K562 (cell line): Measurements from ENCODE around the gene HLCS. TPM values are rescaled to one million over a fixed set of nuclear protein-coding genes. Genes with fewer than 3 reads are reported as not detected.

Experiments used
- ATAC-seq: fragments of 200-7000 bp; cut with Tn5 transposase; 3 replicates; pipeline ENCODE4 v1.9.1; 2020; ENCODE audit warnings: moderate library complexity
- BruUV-seq: library from RNA; stranded (reverse); fragments of 400-500 nt; replicated peaks from 2 replicates; lab custom pipeline; 2021; lab: Mats Ljungman, UMichigan
- CTCF ChIA-PET: fragments of 300-600 bp; formaldehyde crosslinking; extraction: SDS; loops from one replicate; lab custom pipeline; 2021; ENCODE audit warnings: low intra/inter-chr PET ratio; lab: Yijun Ruan, JAX
- POLR2A ChIA-PET: fragments of 300-600, 350-650 bp; sonication (Branson Sonifier 250); formaldehyde crosslinking; extraction: SDS; loops from one replicate; lab custom pipeline; 2021; ENCODE audit warnings: antibody characterized with exemption, inconsistent platforms; lab: Yijun Ruan, JAX
- DNase-seq, 4 experiments: peaks; one replicate each; pipeline versions ENCODE4 v3.0.0 to v3.0.0-alpha.2; 2011 to 2018; ENCODE audit warnings: low spot score in 3 of 4, mixed read lengths in 3 of 4; ENCODE audit errors: extremely low read depth in 1 of 4
- FAIRE-seq: peaks from 2 replicates; lab custom pipeline; 2011; peaks lifted over from hg19 to GRCh38; lab: Jason Lieb, UNC
- H2AFZ ChIP-seq: 2 replicates; pipeline ENCODE4 v1.6.0; 2011; ENCODE audit warnings: low read depth, low read length, control low read depth, inconsistent platforms
- H3K27ac ChIP-seq: fragments of 200-600 bp; 3 replicates; pipeline ENCODE4 v1.8.0; 2011; ENCODE audit warnings: low read depth, mild to moderate bottlenecking, control low read depth, inconsistent platforms, low read length, moderate library complexity, mixed read lengths; ENCODE audit errors: extremely low read depth
- H3K27me3 ChIP-seq, 2 experiments: fragments of 300-600 bp in 1 of 2; 2 replicates in 1 of 2; 3 replicates in 1 of 2; pipeline versions ENCODE4 v1.6.0 to v1.8.0; 2011; ENCODE audit warnings: inconsistent platforms in 2 of 2, low read length in 2 of 2, mild to moderate bottlenecking in 1 of 2, mixed read lengths in 1 of 2, moderate library complexity in 1 of 2; ENCODE audit not compliant: control insufficient read depth in 2 of 2, insufficient read depth in 2 of 2
- H3K36me3 ChIP-seq: fragments of 300-600 bp; 3 replicates; pipeline ENCODE4 v1.8.0; 2011; ENCODE audit warnings: mild to moderate bottlenecking, low read length, inconsistent platforms; ENCODE audit not compliant: control insufficient read depth, insufficient read depth
- H3K4me1 ChIP-seq, 2 experiments: fragments of 200-600 bp in 1 of 2; replicated peaks in 1 of 2; 2 replicates in 1 of 2; 3 replicates in 1 of 2; pipeline versions ENCODE4 v1.5.1 to v1.8.0; 2011; ENCODE audit warnings: inconsistent platforms in 2 of 2, low read length in 2 of 2, mild to moderate bottlenecking in 1 of 2, mixed read lengths in 1 of 2, moderate library complexity in 1 of 2; ENCODE audit not compliant: control insufficient read depth in 2 of 2, insufficient read depth in 2 of 2
- H3K4me2 ChIP-seq: 2 replicates; pipeline ENCODE4 v1.6.1; 2011; ENCODE audit warnings: low read length, control low read depth, inconsistent platforms, mixed read lengths; ENCODE audit not compliant: insufficient read depth
- H3K4me3 ChIP-seq: fragments of 200-600 bp; sonication (generic), shearing (Covaris generic); 2 replicates; pipeline ENCODE4 v1.5.1; 2016; ENCODE audit warnings: control low read depth, inconsistent platforms
- H3K79me2 ChIP-seq: fragments of 200-600 bp; 3 replicates; pipeline ENCODE4 v1.8.0; 2011; ENCODE audit warnings: low read length, inconsistent platforms; ENCODE audit not compliant: control insufficient read depth, insufficient read depth
- H3K9ac ChIP-seq, 2 experiments: 2 replicates each; pipeline versions ENCODE4 v1.6.0 to v1.6.1; 2011; ENCODE audit warnings: low read depth in 2 of 2, low read length in 2 of 2, control low read depth in 1 of 2, inconsistent platforms in 1 of 2, mild to moderate bottlenecking in 1 of 2, mixed read lengths in 1 of 2; ENCODE audit not compliant: insufficient read depth in 1 of 2
- H3K9me1 ChIP-seq: one replicate; pipeline ENCODE4 v1.6.0; 2011; ENCODE audit warnings: inconsistent platforms, mild to moderate bottlenecking, low read length, moderate library complexity; ENCODE audit not compliant: control insufficient read depth, insufficient read depth
- H3K9me3 ChIP-seq: replicated peaks from 2 replicates; pipeline ENCODE4 v1.5.1; 2011; ENCODE audit warnings: low read depth, low read length, inconsistent platforms; ENCODE audit not compliant: control insufficient read depth, insufficient read depth
- H4K20me1 ChIP-seq: replicated peaks from 2 replicates; pipeline ENCODE4 v1.6.1; 2011; ENCODE audit warnings: low read length, inconsistent platforms, mixed read lengths; ENCODE audit not compliant: control insufficient read depth, insufficient read depth
- ARNT ChIP-seq, 2 experiments: fragments of 450-650 bp; IDR thresholded peaks; 2 replicates each; pipeline ENCODE4 v1.6.1; 2016; ENCODE audit warnings: mild to moderate bottlenecking in 1 of 2
- CTCF ChIP-seq, 3 experiments: IDR thresholded peaks in 2 of 3; conservative IDR thresholded peaks in 1 of 3; 2 replicates each; pipeline ENCODE4 v1.5.1; 2011 to 2012; ENCODE audit warnings: low read length in 3 of 3, mild to moderate bottlenecking in 3 of 3, control low read depth in 2 of 3, improper control_type of control experiment in 1 of 3, inconsistent platforms in 1 of 3, low read depth in 1 of 3, mixed read lengths in 1 of 3, moderate library complexity in 1 of 3; ENCODE audit not compliant: insufficient read depth in 2 of 3
- PCBP1 ChIP-seq: fragments of 200-400 bp; formaldehyde crosslinking; IDR thresholded peaks from 2 replicates; pipeline ENCODE4 v1.6.1; 2018; ENCODE audit warnings: mild to moderate bottlenecking, low read depth, low read length; ENCODE audit not compliant: poor library complexity, severe bottlenecking
- WGBS: fragments of 100-300 bp; shearing (Covaris generic); methylation state at CpG from one replicate; pipeline ENCODE4 v1.1.6; 2016; ENCODE audit warnings: low coverage, mixed read lengths; ENCODE audit not compliant: insufficient coverage; ENCODE audit errors: missing lambda C conversion rate; 5-methylcytosine and 5-hydroxymethylcytosine counted together
- in situ Hi-C: fragments of 300-500 bp; cut with MboI; formaldehyde crosslinking; loops from 4 replicates; pipeline ENCODE4 v1.15.0; 2018; ENCODE audit warnings: inconsistent platforms, mixed read lengths
- intact Hi-C: fragments of 100-400 bp; cut with micrococcal nuclease; formaldehyde crosslinking; loops from 2 replicates; pipeline ENCODE4 v1.14.2; 2022
- polyA plus RNA-seq, 8 experiments: library from polyadenylated mRNA; depleted of rRNA in 4 of 8; stranded (reverse) in 5 of 8; unstranded in 3 of 8; fragments of >200 nt; fragmentation: Nextera tagmentation in 2 of 8; fragmentation: Illumina TruSeq in 1 of 8; extraction: Ambion mirVana in 2 of 8; extraction: Trizol in 1 of 8; gene quantifications; 2 replicates each; pipeline versions ENCODE4 v1.2.1 to v1.2.3, GENCODE V29; 2011 to 2014; ENCODE audit warnings: inconsistent platforms in 1 of 8, missing spikeins in 1 of 8
- total RNA-seq, 7 experiments: library from RNA; depleted of rRNA in 6 of 7; stranded (reverse); fragments of >200 nt in 6 of 7; fragmentation: Illumina TruSeq in 2 of 7; extraction: Trizol in 2 of 7; gene quantifications; 2 replicates each; pipeline versions ENCODE4 v1.2.1 to v1.2.3, GENCODE V29; 2011 to 2021; ENCODE audit warnings: low replicate concordance in 1 of 7

The HLCS gene
- total and polyA plus RNA-seq, 9 of the 15 experiments (the other 6 are each of a cell fraction or from before 2014, with no cell fraction given) = 3.0 to 21.5 (median 17.1) TPM

GRCh38 chr21:36841866-36842265 lies 124.6 kb downstream of the HLCS start:
- no peak for DNase-seq

More at GRCh38 chr21:36841866-36842265, 124.6 kb downstream of the HLCS start:
- Histone ChIP-seq H3K4me1 (no peaks in the 10 kb centered on the region), H3K27me3 (no peaks in the 10 kb centered on the region), H4K20me1 (no peaks in the 10 kb centered on the region), H3K9me3 (no peaks in the 10 kb centered on the region), H3K4me2 (no peak overlapping the region), H3K9ac (no peak overlapping the region), H3K79me2 (no peaks in the 10 kb centered on the region), H3K27ac (no peak overlapping the region), H3K4me3 (no peak overlapping the region), H3K36me3 (no peaks in the 10 kb centered on the region), H2AFZ (no peak overlapping the region), H3K9me1 (no peaks in the 10 kb centered on the region)
- ChIA-PET CTCF (no interaction called here), POLR2A (interaction anchor here (0.6 kb wide), 1 partner anchor 20 kb away, joined by 4 read pairs; no protein-coding TSS in a partner anchor)
- 46% methylated on average over 3 of the region's 3 CpGs for WGBS
- no peak for ATAC-seq
- in situ Hi-C loops (no loop called here), intact Hi-C loops (no loop called here)
- no peak for FAIRE-seq
- BruUV-seq = no TSS peak
- TF ChIP-seq CTCF (IDR thresholded peaks at IDR 0.05 in 2 of 3, conservative IDR thresholded peaks at IDR 0.05 in 1 of 3; ENCODE audit: insufficient read depth in 2 of 3, low read depth in 1 of 3, low read length in 3 of 3) (no peak), ARNT (IDR thresholded peaks at IDR 0.05) (no peak), PCBP1 (no peak)
